Measurements from ENCODE around the gene KLHDC10.

Gene KLHDC10, protein sequence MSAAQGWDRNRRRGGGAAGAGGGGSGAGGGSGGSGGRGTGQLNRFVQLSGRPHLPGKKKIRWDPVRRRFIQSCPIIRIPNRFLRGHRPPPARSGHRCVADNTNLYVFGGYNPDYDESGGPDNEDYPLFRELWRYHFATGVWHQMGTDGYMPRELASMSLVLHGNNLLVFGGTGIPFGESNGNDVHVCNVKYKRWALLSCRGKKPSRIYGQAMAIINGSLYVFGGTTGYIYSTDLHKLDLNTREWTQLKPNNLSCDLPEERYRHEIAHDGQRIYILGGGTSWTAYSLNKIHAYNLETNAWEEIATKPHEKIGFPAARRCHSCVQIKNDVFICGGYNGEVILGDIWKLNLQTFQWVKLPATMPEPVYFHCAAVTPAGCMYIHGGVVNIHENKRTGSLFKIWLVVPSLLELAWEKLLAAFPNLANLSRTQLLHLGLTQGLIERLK

DNA sequence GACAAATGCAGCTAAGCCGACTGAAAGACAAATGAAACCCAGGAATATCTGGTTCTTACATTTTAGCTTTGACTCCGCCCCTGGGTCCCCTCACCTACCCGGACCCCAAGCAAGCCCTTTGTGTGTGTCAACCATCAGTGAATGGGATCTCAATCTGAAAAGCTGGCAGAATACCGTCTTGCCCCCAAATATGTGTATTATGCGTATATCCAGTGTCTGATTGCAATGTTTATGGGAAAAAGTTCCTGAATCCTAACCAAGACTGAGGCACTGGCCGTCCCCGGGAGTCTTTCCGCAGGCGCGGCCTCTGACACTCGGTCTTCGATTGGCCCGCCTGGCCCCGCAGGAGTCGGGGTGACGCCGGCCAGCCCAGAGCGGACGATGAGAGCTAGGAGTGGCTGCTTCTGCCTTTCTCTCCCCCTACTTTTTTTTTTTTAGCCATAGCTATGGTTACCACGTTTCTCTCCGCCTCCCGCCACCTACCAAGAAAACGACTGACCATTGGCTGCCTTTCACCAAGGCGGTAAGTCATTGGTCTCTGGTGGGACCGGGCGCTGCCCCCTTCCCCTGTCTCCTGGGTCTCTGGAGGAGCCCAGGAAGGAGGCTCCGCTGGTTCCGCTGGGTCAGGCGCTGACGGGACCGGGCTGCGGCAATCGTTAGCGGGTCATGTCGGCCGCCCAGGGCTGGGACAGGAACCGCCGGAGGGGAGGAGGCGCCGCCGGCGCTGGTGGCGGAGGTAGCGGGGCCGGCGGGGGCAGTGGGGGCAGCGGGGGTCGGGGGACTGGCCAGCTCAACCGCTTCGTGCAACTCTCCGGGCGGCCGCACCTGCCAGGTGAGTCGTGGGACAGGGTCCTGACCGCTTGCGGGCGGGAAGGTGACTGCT lies at the start of gene KLHDC10:
Gene KLHDC10 (plus strand): TSS at position 557 of the 883 bp plus-strand sequence. CDS start 110 bp downstream, at position 667.
- DNase-seq (ENCODE audit: low read depth, low spot score) = peak; percentile 96
- CTCF ChIA-PET = interaction anchor here (1.0 to 6.1 kb wide), 10 partner anchors 12 to 762 kb away, joined by 3 to 79 read pairs (median 6); partner anchors contain the start of gene MEST

DNA sequence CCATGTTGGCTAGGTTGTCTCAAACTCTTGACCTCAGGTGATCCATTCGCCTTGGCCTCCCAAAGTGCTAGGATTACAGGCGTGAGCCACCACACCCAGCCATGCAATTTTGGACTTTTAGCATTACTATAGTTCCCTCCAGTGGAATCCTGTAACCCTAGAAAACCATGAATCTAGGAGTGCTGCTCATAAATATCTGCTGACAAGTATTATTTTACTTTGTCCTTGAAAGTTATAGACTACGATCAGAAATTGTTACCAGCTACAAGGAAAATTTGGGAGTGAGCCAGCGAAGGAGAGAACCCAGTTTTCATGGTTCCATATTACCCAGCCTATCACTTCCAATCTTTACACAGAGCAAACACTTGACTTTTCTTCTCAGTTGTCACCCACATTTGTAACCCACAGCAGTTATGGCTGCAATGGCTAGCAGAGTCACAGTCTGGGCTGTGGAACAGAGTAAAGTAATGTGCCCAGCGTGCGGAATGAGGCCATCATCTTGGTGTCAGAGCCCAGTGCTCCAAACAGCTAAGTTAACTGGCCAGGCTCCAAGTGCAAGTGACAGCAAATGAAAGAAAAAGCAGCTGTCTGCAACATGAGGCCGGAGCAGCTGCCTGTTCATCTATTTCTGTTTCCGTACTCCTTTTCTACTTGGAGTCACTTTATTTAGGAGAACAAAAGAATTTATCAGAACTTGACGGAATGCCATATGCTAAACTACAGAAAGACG lies 49.1 kb upstream of the KLHDC10 start:
- DNase-seq (ENCODE audit: low read depth, low spot score) = no peak
- H3K4me3 ChIP-seq (ENCODE audit: low read depth, low read length) = no peak overlapping the region
- TF ChIP-seq, protein P1, sequence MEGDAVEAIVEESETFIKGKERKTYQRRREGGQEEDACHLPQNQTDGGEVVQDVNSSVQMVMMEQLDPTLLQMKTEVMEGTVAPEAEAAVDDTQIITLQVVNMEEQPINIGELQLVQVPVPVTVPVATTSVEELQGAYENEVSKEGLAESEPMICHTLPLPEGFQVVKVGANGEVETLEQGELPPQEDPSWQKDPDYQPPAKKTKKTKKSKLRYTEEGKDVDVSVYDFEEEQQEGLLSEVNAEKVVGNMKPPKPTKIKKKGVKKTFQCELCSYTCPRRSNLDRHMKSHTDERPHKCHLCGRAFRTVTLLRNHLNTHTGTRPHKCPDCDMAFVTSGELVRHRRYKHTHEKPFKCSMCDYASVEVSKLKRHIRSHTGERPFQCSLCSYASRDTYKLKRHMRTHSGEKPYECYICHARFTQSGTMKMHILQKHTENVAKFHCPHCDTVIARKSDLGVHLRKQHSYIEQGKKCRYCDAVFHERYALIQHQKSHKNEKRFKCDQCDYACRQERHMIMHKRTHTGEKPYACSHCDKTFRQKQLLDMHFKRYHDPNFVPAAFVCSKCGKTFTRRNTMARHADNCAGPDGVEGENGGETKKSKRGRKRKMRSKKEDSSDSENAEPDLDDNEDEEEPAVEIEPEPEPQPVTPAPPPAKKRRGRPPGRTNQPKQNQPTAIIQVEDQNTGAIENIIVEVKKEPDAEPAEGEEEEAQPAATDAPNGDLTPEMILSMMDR (IDR thresholded peaks at IDR 0.05; ENCODE audit: insufficient read depth, low read length, missing control alignments) = no peak
- POLR2A ChIA-PET = no interaction called here
- CTCF ChIA-PET = interaction anchor here (0.7 kb wide), 1 partner anchor 380 kb away, joined by 3 read pairs; no protein-coding TSS in a partner anchor

More for the DNA sequence above, at the start of gene KLHDC10:
- TF ChIP-seq, protein P1 (IDR thresholded peaks at IDR 0.05; ENCODE audit: insufficient read depth, low read length, missing control alignments) = no peak
- peak within 1 kb of the TSS; percentile 77 for H3K4me3 ChIP-seq (ENCODE audit: low read depth, low read length)
- POLR2A ChIA-PET = interaction anchor here (0.9 kb wide), 1 partner anchor 223 kb away, joined by 3 read pairs; the partner anchor contains the start of gene CPA4

DNA sequence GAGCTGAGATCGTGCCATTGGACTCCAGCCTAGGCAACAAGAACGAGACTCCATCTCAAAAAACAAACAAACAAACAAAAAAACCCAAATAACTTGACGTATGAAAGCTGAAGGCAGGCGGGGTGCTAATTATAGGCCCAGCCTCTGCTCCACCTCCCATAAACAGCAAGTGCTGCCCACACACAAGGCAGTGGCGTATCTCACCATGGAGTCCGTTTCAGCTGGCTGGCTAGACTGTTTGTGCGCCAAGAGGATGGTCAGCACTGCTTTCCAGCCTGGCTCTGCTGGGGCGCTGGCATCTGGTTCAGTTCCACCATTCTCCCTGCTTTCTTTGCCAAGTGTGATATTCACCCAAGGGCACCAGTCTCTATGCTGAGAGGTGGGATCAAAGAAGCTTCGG lies 48.2 kb upstream of the KLHDC10 start:
- CTCF ChIA-PET = interaction anchor here (1.2 kb wide), 1 partner anchor 11 kb away, joined by 5 read pairs; no protein-coding TSS in a partner anchor
- POLR2A ChIA-PET = no interaction called here
- TF ChIP-seq, protein P1 (IDR thresholded peaks at IDR 0.05; ENCODE audit: insufficient read depth, low read length, missing control alignments) = no peak
- no peak overlapping the region for H3K4me3 ChIP-seq (ENCODE audit: low read depth, low read length)
- no peak for DNase-seq (ENCODE audit: low read depth, low spot score)

DNA sequence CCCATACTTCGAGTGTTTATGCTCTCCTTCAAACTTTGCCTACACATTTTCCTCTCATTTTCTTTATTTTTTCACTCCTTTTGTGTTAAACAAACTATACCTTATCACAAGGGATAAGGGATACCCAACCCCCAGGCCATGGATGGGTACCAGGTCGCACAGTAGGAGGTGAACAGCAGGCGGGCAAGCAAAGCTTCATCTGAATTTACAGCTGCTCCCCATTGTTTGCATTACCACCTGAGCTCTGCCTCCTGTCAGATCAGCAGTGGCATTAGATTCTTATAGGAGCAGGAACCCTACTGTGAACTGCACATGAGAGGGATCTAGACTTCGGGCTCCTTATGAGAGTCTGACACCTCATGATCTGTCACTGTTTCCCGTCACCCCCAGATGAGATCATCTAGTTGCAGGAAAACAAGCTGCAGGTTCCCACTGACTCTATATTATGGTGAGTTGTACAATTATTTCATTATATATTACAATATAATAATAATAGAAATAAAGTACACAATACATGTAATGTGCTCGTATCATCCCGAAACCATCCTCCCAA lies 47.6 kb upstream of the KLHDC10 start:
- ChIA-PET CTCF (interaction anchor here (1.2 to 1.4 kb wide), 2 partner anchors 11 to 12 kb away, joined by 4 to 5 read pairs; no protein-coding TSS in a partner anchor), POLR2A (no interaction called here)
- no peak overlapping the region for H3K4me3 ChIP-seq (ENCODE audit: low read depth, low read length)
- TF ChIP-seq, protein P1 (IDR thresholded peaks at IDR 0.05; ENCODE audit: insufficient read depth, low read length, missing control alignments) = no peak
- no peak for DNase-seq (ENCODE audit: low read depth, low spot score)

DNA sequence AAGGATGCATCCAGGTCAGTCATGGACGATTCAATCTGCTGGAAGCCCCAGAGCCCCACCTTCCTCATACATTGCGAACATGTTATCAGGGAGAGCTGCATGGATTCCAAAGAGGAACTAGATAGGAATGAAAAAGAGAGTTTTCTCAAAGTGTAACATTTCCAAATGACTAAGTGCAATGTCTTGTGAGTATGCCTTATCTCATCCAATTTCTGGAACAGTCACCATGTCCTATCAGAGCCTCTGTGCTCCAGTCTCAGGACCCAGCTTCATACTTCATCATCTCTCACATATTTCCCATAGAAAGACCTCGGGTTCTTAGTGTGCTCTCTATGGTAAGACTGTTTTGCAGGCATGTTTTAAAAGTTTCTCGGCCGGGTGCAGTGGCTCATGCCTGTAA lies 45.9 kb upstream of the KLHDC10 start:
- DNase-seq (ENCODE audit: low read depth, low spot score) = peak; percentile 31
- ChIA-PET POLR2A (no interaction called here), CTCF (interaction anchor here (0.7 to 2.6 kb wide), 6 partner anchors 11 to 808 kb away, joined by 3 to 11 read pairs (median 4); no protein-coding TSS in a partner anchor)
- H3K4me3 ChIP-seq (ENCODE audit: low read depth, low read length) = no peak overlapping the region
- TF ChIP-seq, protein P1 (IDR thresholded peaks at IDR 0.05; ENCODE audit: insufficient read depth, low read length, missing control alignments) = no peak
